Measurements from ENCODE around the gene C1QTNF12.

Gene C1QTNF12

GRCh38 chr1:1240822-1241587 lies 5.5 kb downstream of the C1QTNF12 start:
- DNase-seq (ENCODE audit: low read depth in 2 of 2) = no peak

GRCh38 chr1:1240348-1240732 lies 6.2 kb downstream of the C1QTNF12 start:
- no peak for DNase-seq (ENCODE audit: low read depth in 2 of 2)

DNA sequence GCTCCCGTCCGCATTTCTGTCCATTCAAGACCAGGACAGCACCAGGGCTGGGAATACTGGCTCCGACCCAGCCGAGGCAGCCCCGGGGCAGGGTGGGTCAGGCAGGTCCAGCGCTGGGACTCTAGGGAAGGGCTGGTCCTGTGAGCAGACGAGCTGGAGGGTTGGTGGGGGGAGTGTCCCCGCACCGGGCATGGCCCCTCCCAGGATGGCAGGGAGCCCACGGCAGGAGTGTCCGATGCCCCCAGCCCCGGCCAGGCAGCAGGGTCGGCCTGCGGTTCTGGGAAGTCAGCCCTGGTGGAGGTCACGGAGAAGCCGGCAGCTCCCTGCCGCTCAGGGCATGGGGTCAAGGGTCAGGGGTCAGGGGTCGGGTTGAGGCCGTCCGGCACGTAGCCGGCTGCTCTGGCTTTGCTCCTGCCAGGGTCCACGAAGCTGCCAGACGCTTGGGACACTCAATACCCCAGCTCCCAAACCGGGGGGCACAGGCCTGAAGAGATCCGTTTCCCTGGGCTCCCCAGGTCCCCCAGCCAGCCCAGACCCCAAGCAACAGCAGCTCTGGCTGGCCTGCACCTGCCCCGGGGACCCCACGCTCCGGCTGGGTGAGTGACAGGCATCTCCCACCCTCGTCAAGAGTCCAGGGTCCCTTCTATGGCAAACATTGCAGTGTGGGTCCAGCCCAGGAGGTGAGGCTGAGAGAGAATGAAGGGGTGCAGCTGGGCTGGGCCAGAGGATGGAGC lies 6.7 kb downstream of the C1QTNF12 start:
- no peak for DNase-seq (ENCODE audit: low read depth in 2 of 2)

GRCh38 chr1:1239227-1239613 lies 7.3 kb downstream of the C1QTNF12 start:
- no peak for DNase-seq (ENCODE audit: low read depth in 2 of 2)

DNA sequence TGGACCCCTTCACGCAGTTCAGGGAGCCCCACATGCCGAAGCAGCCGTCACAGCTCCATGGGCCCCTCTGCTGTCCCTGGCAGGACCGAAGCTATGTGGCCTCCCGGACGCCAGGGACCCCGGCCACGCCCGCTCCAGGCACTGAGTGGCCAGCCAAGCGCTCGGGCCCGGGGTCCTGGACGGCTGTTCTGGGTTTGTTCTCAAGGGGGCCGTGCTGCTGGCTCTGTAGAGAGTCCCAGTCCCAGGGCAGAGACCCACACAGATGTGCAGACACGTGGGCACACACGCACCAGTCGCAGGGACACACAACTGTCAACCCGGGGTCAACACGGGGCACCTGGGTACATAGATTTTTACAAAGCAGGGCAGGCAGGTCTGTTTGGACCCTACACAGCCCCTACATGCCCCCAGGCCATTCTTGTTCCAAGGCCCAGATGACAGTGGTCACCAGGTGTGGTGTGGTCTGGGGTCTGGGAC lies 7.8 kb downstream of the C1QTNF12 start:
- DNase-seq (ENCODE audit: low read depth in 2 of 2) = no peak

DNA sequence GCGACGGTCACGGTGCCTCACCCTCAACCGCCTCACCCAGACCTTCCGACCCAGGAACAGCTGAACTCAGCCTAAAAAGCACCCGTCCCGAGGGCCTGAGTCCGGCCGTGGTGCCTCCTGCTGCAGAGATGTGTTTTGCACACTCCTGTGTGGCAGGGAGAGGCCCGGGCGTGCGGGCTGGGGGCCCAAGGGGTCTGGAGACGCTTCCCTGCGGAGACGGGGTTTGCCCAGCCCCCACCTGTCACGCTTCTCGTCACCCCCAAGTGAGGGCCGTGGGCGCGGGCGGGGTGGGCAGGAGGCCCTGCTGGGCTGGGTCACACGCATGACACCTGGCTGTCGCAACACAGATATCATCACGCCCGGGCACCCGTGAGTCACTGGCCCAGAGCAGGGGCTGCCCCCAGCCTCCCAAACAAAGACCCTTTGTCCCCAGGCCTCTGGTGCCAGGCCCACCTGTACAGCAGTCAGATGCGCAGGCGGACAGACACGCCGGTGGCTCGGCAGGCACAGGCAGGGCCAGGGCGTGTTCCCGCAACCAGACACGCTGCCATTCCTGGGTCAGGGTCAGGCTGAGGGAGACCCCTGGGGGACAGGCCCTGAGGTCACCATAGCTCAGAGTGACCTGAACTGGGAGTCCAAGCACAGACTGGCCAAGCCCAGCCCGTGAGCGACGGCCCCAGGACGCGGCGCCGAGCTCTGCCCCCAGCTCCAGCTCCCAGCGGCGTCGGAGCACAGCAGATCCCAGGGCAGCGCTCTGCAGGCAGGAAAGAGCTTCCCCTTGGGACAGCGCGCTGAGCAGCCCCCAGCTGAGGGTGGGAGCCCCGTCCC lies 8.4 kb downstream of the C1QTNF12 start:
- no peak for DNase-seq (ENCODE audit: low read depth in 2 of 2)

GRCh38 chr1:1236945-1237873 lies 9.3 kb downstream of the C1QTNF12 start:
- DNase-seq (ENCODE audit: low read depth in 2 of 2) = no peak

GRCh38 chr1:1236176-1236763 lies 10.3 kb downstream of the C1QTNF12 start:
- no peak for DNase-seq (ENCODE audit: low read depth in 2 of 2)

DNA sequence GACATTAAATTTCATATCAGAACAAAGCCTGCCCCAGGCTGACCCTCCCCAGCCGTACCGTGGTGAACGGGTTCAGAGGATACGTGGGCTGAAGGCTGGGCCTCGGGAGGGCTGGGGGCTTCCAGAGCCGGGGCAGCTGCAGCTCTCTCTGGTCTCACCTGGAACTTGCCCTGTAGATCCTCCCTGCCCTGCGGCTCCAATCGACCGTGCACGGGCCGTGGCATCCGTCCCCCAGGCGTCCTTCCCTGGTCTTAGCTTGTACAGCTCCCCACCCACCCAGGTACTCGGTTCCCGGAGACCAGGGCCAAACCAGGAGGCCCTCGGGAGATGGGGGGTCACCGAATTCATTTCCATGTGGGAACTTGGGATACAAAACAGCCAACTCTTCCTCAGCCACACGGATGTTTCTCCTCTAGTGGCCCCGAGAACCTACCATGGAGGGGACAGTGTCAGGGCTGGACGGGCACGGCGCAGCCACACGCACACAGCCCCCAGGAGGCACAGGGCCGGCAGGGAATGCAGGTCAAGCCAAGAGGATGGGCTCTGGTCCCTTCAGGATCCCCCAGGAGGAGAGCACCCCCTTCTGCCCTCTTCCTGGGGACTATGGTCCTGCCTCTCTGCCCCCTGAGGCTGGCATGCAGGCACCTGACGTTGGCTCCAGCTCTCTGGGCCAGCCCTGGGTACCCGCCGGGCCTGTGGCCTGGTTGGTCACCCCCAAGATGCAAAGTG lies 11.3 kb downstream of the C1QTNF12 start:
- DNase-seq (ENCODE audit: low read depth in 2 of 2) = no peak

DNA sequence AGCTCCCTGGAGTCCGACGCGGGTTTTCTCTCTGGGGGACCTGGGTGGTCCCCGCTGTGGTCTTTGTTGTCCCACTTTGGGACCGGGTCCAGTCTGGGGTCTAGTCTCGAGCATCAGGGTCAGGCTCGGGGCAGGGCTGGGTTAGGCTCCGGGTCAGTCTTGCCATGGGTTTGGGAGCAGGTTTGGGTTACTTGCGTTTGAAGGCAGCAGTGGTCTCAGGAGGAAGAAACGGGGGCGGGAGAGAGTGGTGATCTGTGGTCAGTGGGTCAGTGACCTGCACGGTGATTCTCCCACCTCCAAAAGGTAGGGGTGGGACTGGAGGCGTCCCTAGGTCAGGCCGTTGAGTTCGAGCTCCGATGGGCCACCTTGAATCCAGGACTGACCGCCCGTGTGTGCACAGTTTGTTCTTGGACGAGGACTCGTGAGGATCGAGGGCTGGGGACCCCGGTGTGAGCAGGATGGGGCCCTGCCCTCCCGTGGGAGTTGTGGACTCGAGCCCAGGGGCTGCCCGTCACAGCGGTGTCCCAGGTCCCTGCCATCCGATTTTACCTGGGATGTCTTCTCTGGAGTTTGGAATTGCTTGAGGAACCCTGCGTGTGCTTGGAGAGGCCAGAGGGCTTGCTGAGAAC lies 12.2 kb downstream of the C1QTNF12 start:
- no peak for DNase-seq (ENCODE audit: low read depth in 2 of 2)

DNA sequence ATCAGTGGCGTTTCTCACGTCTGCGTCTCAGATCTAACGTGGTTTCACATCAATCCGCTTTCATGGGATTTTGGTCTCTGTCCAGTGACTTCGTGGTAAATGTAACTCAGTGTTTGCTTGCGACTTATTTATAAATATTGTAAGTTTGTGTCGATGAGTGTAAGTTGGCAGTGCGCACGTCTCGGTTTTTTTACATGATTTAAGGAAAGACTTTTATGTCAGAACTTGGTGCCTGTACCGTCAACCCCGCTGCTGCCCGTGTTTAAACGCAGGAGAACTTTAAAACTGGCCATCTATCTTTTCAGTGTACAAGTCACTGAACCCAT lies 13.0 kb downstream of the C1QTNF12 start:
- no peak for DNase-seq (ENCODE audit: low read depth in 2 of 2)

DNA sequence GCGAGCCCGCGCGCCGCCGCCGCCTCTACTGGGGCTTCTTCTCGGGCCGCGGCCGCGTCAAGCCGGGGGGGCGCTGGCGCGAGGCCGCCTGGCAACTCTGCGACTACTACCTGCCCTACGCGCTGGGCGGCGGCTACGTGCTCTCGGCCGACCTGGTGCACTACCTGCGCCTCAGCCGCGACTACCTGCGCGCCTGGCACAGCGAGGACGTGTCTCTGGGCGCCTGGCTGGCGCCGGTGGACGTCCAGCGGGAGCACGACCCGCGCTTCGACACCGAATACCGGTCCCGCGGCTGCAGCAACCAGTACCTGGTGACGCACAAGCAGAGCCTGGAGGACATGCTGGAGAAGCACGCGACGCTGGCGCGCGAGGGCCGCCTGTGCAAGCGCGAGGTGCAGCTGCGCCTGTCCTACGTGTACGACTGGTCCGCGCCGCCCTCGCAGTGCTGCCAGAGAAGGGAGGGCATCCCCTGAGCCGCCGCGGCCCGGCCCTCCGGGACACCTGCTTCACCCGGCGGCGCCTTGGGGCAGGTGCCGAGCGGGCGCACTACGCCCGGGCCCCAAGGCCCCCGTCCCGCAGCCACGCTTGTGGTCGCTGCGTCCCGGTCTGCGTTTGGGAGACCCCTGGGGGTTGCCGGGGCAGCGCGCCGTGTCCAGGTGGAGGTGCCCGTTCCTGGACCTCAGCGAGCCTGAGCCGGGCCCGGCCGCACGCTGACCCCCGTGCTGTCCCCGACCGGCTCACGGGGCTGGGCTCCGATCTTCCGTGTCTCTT lies 13.5 kb downstream of the C1QTNF12 start:
- no peak for DNase-seq (ENCODE audit: low read depth in 2 of 2)

DNA sequence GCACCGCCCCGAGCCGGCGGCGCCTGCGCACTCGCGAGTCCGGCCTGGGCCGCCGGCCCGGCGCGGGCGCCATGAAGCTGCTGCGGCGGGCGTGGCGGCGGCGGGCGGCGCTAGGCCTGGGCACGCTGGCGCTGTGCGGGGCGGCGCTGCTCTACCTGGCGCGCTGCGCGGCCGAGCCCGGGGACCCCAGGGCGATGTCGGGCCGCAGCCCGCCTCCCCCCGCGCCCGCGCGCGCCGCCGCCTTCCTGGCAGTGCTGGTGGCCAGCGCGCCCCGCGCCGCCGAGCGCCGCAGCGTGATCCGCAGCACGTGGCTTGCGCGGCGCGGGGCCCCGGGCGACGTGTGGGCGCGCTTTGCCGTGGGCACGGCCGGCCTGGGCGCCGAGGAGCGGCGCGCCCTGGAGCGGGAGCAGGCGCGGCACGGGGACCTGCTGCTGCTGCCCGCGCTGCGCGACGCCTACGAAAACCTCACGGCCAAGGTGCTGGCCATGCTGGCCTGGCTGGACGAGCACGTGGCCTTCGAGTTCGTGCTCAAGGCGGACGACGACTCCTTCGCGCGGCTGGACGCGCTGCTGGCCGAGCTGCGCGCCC lies 14.2 kb downstream of the C1QTNF12 start, which contains the start of gene B3GALT6:
Gene B3GALT6, plus strand, starts transcription at position 30 of the 588 bp plus-strand sequence. Its CDS starts 42 bp downstream, at position 72.
- DNase-seq (ENCODE audit: low read depth in 2 of 2) = no peak

- peak; percentile 92 to 95 for DNase-seq (ENCODE audit: low read depth in 2 of 2)
Measured at GRCh38 chr1:1231400-1232207, 14.9 kb downstream of the C1QTNF12 start, which contains the start of gene SDF4. Gene SDF4 (minus strand): TSS chr1:1232001. CDS start chr1:1228772, 3,229 bp downstream.

- DNase-seq (ENCODE audit: low read depth in 2 of 2) = no peak
Measured at GRCh38 chr1:1230656-1231399, 15.7 kb downstream of the C1QTNF12 start.

DNA sequence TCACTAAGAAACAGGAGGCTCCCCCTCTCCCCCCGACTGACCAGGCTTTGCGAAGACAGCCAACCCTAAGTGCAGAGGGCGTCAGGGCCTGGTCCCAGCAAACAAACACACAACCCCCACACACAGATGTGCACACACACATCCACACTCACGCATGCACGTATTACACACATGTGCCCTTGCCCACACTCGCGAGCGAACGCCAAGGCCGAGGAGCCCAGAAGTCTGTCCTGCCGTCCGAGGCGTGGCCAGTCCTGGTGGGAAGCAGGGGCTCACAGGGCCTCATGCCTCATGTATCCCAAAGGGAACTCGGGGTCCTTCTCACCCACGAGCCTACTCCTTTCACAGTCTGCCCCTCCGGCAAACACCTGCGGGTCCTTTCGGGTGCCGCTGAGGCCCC lies 16.8 kb downstream of the C1QTNF12 start:
- DNase-seq (ENCODE audit: low read depth in 2 of 2) = no peak

Measured in stimulated activated CD4-positive, alpha-beta T cell treated with anti-CD3 and anti-CD28 coated beads, Interleukin-1b, Interleukin-23, amount 100 ng/mL, for 4 hours (primary cell).